ENCODE data around the gene RSPO4.

The RSPO4 gene

GRCh38 chr20:940926-941325, 61.2 kb downstream of the RSPO4 start:
- Histone ChIP-seq H3K27ac (ENCODE audit: low read depth, low read length, severe bottlenecking) (no peak overlapping the region), H3K36me3 (ENCODE audit: control insufficient read depth, insufficient read depth, low read length) (no peaks in the 10 kb centered on the region), H3K9me3 (ENCODE audit: control insufficient read depth, low read length) (no peaks in the 10 kb centered on the region), H3K4me1 (ENCODE audit: control insufficient read depth, insufficient read depth, low read length, poor library complexity, severe bottlenecking) (no peaks in the 10 kb centered on the region), H3K4me3 (ENCODE audit: extremely low read depth, insufficient read depth, low read length, poor library complexity, severe bottlenecking) (no peak overlapping the region)
- 79 to 90% methylated on average over 5 of the region's 5 CpGs for WGBS, 2 experiments (ENCODE audit: insufficient coverage in 2 of 2)

- WGBS, 2 experiments (ENCODE audit: insufficient coverage in 2 of 2), result 95 to 98% methylated on average over 5 of the region's 5 CpGs
- H3K4me1 ChIP-seq (ENCODE audit: control insufficient read depth, insufficient read depth, low read length, poor library complexity, severe bottlenecking), result no peaks in the 10 kb centered on the region
- no peak overlapping the region for H3K27ac ChIP-seq (ENCODE audit: low read depth, low read length, severe bottlenecking)
- no peaks in the 10 kb centered on the region for H3K9me3 ChIP-seq (ENCODE audit: control insufficient read depth, low read length)
- no peak overlapping the region for H3K4me3 ChIP-seq (ENCODE audit: extremely low read depth, insufficient read depth, low read length, poor library complexity, severe bottlenecking)
- no peaks in the 10 kb centered on the region for H3K36me3 ChIP-seq (ENCODE audit: control insufficient read depth, insufficient read depth, low read length)
Measured at GRCh38 chr20:939606-940005, 62.5 kb downstream of the RSPO4 start.

GRCh38 chr20:934186-934840, 67.8 kb downstream of the RSPO4 start:
- H3K9me3 ChIP-seq (ENCODE audit: control insufficient read depth, low read length), result peaks cover 21% of the 10 kb centered on the region
- 63 to 64% methylated on average over 7 of the region's 9 CpGs for WGBS, 2 experiments (ENCODE audit: insufficient coverage in 2 of 2)
- H3K4me1 ChIP-seq (ENCODE audit: control insufficient read depth, insufficient read depth, low read length, poor library complexity, severe bottlenecking), result no peaks in the 10 kb centered on the region
- no peak overlapping the region for H3K4me3 ChIP-seq (ENCODE audit: extremely low read depth, insufficient read depth, low read length, poor library complexity, severe bottlenecking)
- no peak overlapping the region for H3K27ac ChIP-seq (ENCODE audit: low read depth, low read length, severe bottlenecking)
- H3K36me3 ChIP-seq (ENCODE audit: control insufficient read depth, insufficient read depth, low read length), result no peaks in the 10 kb centered on the region

GRCh38 chr20:933029-933428, 69.1 kb downstream of the RSPO4 start:
- H3K4me3 ChIP-seq (ENCODE audit: extremely low read depth, insufficient read depth, low read length, poor library complexity, severe bottlenecking), result no peak overlapping the region
- WGBS, 2 experiments (ENCODE audit: insufficient coverage in 2 of 2), result 86% methylated on average over 1 of the region's 2 CpGs; no CpG with 5 or more reads in 1 of the 2 experiments
- H3K9me3 ChIP-seq (ENCODE audit: control insufficient read depth, low read length), result peaks cover 21% of the 10 kb centered on the region
- H3K4me1 ChIP-seq (ENCODE audit: control insufficient read depth, insufficient read depth, low read length, poor library complexity, severe bottlenecking), result no peaks in the 10 kb centered on the region
- H3K27ac ChIP-seq (ENCODE audit: low read depth, low read length, severe bottlenecking), result no peak overlapping the region
- no peaks in the 10 kb centered on the region for H3K36me3 ChIP-seq (ENCODE audit: control insufficient read depth, insufficient read depth, low read length)

GRCh38 chr20:931401-931800, 70.7 kb downstream of the RSPO4 start:
- Histone ChIP-seq H3K4me3 (ENCODE audit: extremely low read depth, insufficient read depth, low read length, poor library complexity, severe bottlenecking) (no peak overlapping the region), H3K27ac (ENCODE audit: low read depth, low read length, severe bottlenecking) (no peak overlapping the region), H3K36me3 (ENCODE audit: control insufficient read depth, insufficient read depth, low read length) (no peaks in the 10 kb centered on the region), H3K9me3 (ENCODE audit: control insufficient read depth, low read length) (peaks cover 21% of the 10 kb centered on the region), H3K4me1 (ENCODE audit: control insufficient read depth, insufficient read depth, low read length, poor library complexity, severe bottlenecking) (no peaks in the 10 kb centered on the region)
- 0% methylated on average over 1 of the region's 1 CpG for WGBS, 2 experiments (ENCODE audit: insufficient coverage in 2 of 2)

- WGBS, 2 experiments (ENCODE audit: insufficient coverage in 2 of 2), result 89 to 100% methylated on average over 5 to 6 of the region's 6 CpGs
- no peaks in the 10 kb centered on the region for H3K4me1 ChIP-seq (ENCODE audit: control insufficient read depth, insufficient read depth, low read length, poor library complexity, severe bottlenecking)
- peaks cover 14% of the 10 kb centered on the region for H3K9me3 ChIP-seq (ENCODE audit: control insufficient read depth, low read length)
- H3K27ac ChIP-seq (ENCODE audit: low read depth, low read length, severe bottlenecking), result no peak overlapping the region
- no peaks in the 10 kb centered on the region for H3K36me3 ChIP-seq (ENCODE audit: control insufficient read depth, insufficient read depth, low read length)
- no peak overlapping the region for H3K4me3 ChIP-seq (ENCODE audit: extremely low read depth, insufficient read depth, low read length, poor library complexity, severe bottlenecking)
Measured at GRCh38 chr20:926670-927069, 75.4 kb downstream of the RSPO4 start.

GRCh38 chr20:925516-925915, 76.6 kb downstream of the RSPO4 start:
- H3K36me3 ChIP-seq (ENCODE audit: control insufficient read depth, insufficient read depth, low read length), result no peaks in the 10 kb centered on the region
- H3K4me3 ChIP-seq (ENCODE audit: extremely low read depth, insufficient read depth, low read length, poor library complexity, severe bottlenecking), result no peak overlapping the region
- WGBS, 2 experiments (ENCODE audit: insufficient coverage in 2 of 2), result 94 to 100% methylated on average over 2 to 5 of the region's 9 CpGs
- no peaks in the 10 kb centered on the region for H3K4me1 ChIP-seq (ENCODE audit: control insufficient read depth, insufficient read depth, low read length, poor library complexity, severe bottlenecking)
- H3K9me3 ChIP-seq (ENCODE audit: control insufficient read depth, low read length), result peaks cover 7% of the 10 kb centered on the region
- no peak overlapping the region for H3K27ac ChIP-seq (ENCODE audit: low read depth, low read length, severe bottlenecking)

- no peaks in the 10 kb centered on the region for H3K4me1 ChIP-seq (ENCODE audit: control insufficient read depth, insufficient read depth, low read length, poor library complexity, severe bottlenecking)
- H3K36me3 ChIP-seq (ENCODE audit: control insufficient read depth, insufficient read depth, low read length), result no peaks in the 10 kb centered on the region
- no peaks in the 10 kb centered on the region for H3K9me3 ChIP-seq (ENCODE audit: control insufficient read depth, low read length)
- H3K4me3 ChIP-seq (ENCODE audit: extremely low read depth, insufficient read depth, low read length, poor library complexity, severe bottlenecking), result no peak overlapping the region
- no peak overlapping the region for H3K27ac ChIP-seq (ENCODE audit: low read depth, low read length, severe bottlenecking)
Measured at GRCh38 chr20:924639-925038, 77.5 kb downstream of the RSPO4 start.

GRCh38 chr20:922781-923180, 79.3 kb downstream of the RSPO4 start:
- Histone ChIP-seq H3K9me3 (ENCODE audit: control insufficient read depth, low read length) (no peaks in the 10 kb centered on the region), H3K36me3 (ENCODE audit: control insufficient read depth, insufficient read depth, low read length) (no peaks in the 10 kb centered on the region), H3K27ac (ENCODE audit: low read depth, low read length, severe bottlenecking) (no peak overlapping the region), H3K4me3 (ENCODE audit: extremely low read depth, insufficient read depth, low read length, poor library complexity, severe bottlenecking) (no peak overlapping the region), H3K4me1 (ENCODE audit: control insufficient read depth, insufficient read depth, low read length, poor library complexity, severe bottlenecking) (no peaks in the 10 kb centered on the region)
- WGBS, 2 experiments (ENCODE audit: insufficient coverage in 2 of 2), result 83 to 93% methylated on average over 2 to 4 of the region's 4 CpGs

- Histone ChIP-seq H3K36me3 (ENCODE audit: control insufficient read depth, insufficient read depth, low read length) (no peaks in the 10 kb centered on the region), H3K27ac (ENCODE audit: low read depth, low read length, severe bottlenecking) (no peak overlapping the region), H3K4me3 (ENCODE audit: extremely low read depth, insufficient read depth, low read length, poor library complexity, severe bottlenecking) (no peak overlapping the region), H3K4me1 (ENCODE audit: control insufficient read depth, insufficient read depth, low read length, poor library complexity, severe bottlenecking) (peaks cover 5% of the 10 kb centered on the region), H3K9me3 (ENCODE audit: control insufficient read depth, low read length) (no peaks in the 10 kb centered on the region)
- 86 to 96% methylated on average over 5 of the region's 5 CpGs for WGBS, 2 experiments (ENCODE audit: insufficient coverage in 2 of 2)
Measured at GRCh38 chr20:921068-921467, 81.0 kb downstream of the RSPO4 start.

GRCh38 chr20:920311-920710, 81.8 kb downstream of the RSPO4 start:
- Histone ChIP-seq H3K36me3 (ENCODE audit: control insufficient read depth, insufficient read depth, low read length) (no peaks in the 10 kb centered on the region), H3K9me3 (ENCODE audit: control insufficient read depth, low read length) (no peaks in the 10 kb centered on the region), H3K27ac (ENCODE audit: low read depth, low read length, severe bottlenecking) (no peak overlapping the region), H3K4me1 (ENCODE audit: control insufficient read depth, insufficient read depth, low read length, poor library complexity, severe bottlenecking) (peaks cover 10% of the 10 kb centered on the region), H3K4me3 (ENCODE audit: extremely low read depth, insufficient read depth, low read length, poor library complexity, severe bottlenecking) (no peak overlapping the region)
- 93 to 100% methylated on average over 3 of the region's 4 CpGs for WGBS, 2 experiments (ENCODE audit: insufficient coverage in 2 of 2)

All from mesodermal cell (in vitro differentiated cells).